ENCODE measurements around the gene ABI3. TPM values are rescaled to one million over a fixed set of nuclear protein-coding genes. Genes with fewer than 3 reads are reported as not detected.
A peak's percentile ranks its signal among the peaks of the same experiment; 100 is the strongest.

Gene ABI3
- total RNA-seq, 1 experiment from 2014 or later, result not detected

GRCh38 chr17:49217651-49218413 lies 7.3 kb downstream of the ABI3 start:
- intact Hi-C loops (cut with micrococcal nuclease), result no loop called here
- Histone ChIP-seq H3K9ac (ENCODE audit: low read length) (no peak overlapping the region), H4K20me1 (ENCODE audit: low read length) (no peaks in the 10 kb centered on the region), H3K4me3 (ENCODE audit: low read length) (no peak overlapping the region), H3K27me3 (ENCODE audit: low read length) (0 out of 2 replicates have a peak, but pooled peaks cover under 1% of the 10 kb centered on the region), H3K79me2 (ENCODE audit: low read length) (no peaks in the 10 kb centered on the region), H3K27ac (ENCODE audit: low read length) (no peak overlapping the region), H3K9me2 (replicated peaks; ENCODE audit: low read length) (no peaks in the 10 kb centered on the region), H3F3A (ENCODE audit: low read length, unreplicated experiment) (no peaks in the 10 kb centered on the region), H3K36me3 (ENCODE audit: low read depth, low read length) (no peaks in the 10 kb centered on the region), H3K4me2 (ENCODE audit: low read length) (no peak overlapping the region), H3K9me3 (ENCODE audit: low read length) (no peaks in the 10 kb centered on the region), H2AFZ (ENCODE audit: low read length) (no peak overlapping the region), H3K4me1 (ENCODE audit: insufficient read depth, low read length) (no peaks in the 10 kb centered on the region)
- DNase-seq, result no peak
- BruUV-seq (replicated peaks), result no TSS peak
- CTCF ChIA-PET, result no interaction called here
- no peak for ATAC-seq
- TF ChIP-seq EZH2 (IDR thresholded peaks at IDR 0.05; ENCODE audit: low read length, unreplicated experiment), result no peak
- TF ChIP-seq CTCF (conservative IDR thresholded peaks at IDR 0.05; ENCODE audit: low read depth, low read length), result no peak
- TF ChIP-seq EZH2phosphoT487 (IDR thresholded peaks at IDR 0.05; ENCODE audit: borderline replicate concordance, low read length), result no peak
- POLR2A ChIA-PET (ENCODE audit: unreplicated experiment), result no interaction called here

- Histone ChIP-seq H3F3A (ENCODE audit: low read length, unreplicated experiment) (no peaks in the 10 kb centered on the region), H3K4me1 (ENCODE audit: insufficient read depth, low read length) (no peaks in the 10 kb centered on the region; the same call in 1 of the 2 replicates), H3K9me2 (replicated peaks; ENCODE audit: low read length) (no peaks in the 10 kb centered on the region), H3K79me2 (ENCODE audit: low read length) (no peaks in the 10 kb centered on the region), H3K4me2 (ENCODE audit: low read length) (no peak overlapping the region), H3K9me3 (ENCODE audit: low read length) (no peaks in the 10 kb centered on the region), H3K27me3 (ENCODE audit: low read length) (peaks cover 10% of the 10 kb centered on the region), H2AFZ (ENCODE audit: low read length) (no peak overlapping the region), H3K4me3 (ENCODE audit: low read length) (no peak overlapping the region), H3K36me3 (ENCODE audit: low read depth, low read length) (no peaks in the 10 kb centered on the region), H3K27ac (ENCODE audit: low read length) (no peak overlapping the region), H4K20me1 (ENCODE audit: low read length) (no peaks in the 10 kb centered on the region), H3K9ac (ENCODE audit: low read length) (no peak overlapping the region)
- CTCF ChIA-PET, result no interaction called here
- POLR2A ChIA-PET (ENCODE audit: unreplicated experiment), result no interaction called here
- TF ChIP-seq EZH2phosphoT487 (IDR thresholded peaks at IDR 0.05; ENCODE audit: borderline replicate concordance, low read length) (no peak), EZH2 (IDR thresholded peaks at IDR 0.05; ENCODE audit: low read length, unreplicated experiment) (no peak), CTCF (conservative IDR thresholded peaks at IDR 0.05; ENCODE audit: low read depth, low read length) (peak; percentile 51; the same call in 1 of the 2 replicates)
- ATAC-seq (no peak), DNase-seq (no peak)
- no TSS peak for BruUV-seq (replicated peaks)
- intact Hi-C loops (cut with micrococcal nuclease), result no loop called here
Observed at GRCh38 chr17:49218941-49219913, 8.7 kb downstream of the ABI3 start.

Data from PC-3 (cell line).